ENCODE measurements around the gene SPTY2D1.
"Not testable (repeated sequence)": the region's sequence is repeated elsewhere in the genome, so short reads cannot be mapped to it uniquely, and the experiment has no call there.

The SPTY2D1 gene

GRCh38 chr11:18665353-18665872 is 31.3 kb upstream of the SPTY2D1 start:
- H3K27me3 ChIP-seq (ENCODE audit: insufficient read depth, low read length), result peaks cover 14% of the 10 kb centered on the region
- not testable (repeated sequence) for H3K27ac ChIP-seq (ENCODE audit: low read depth, low read length); H3K36me3 ChIP-seq (ENCODE audit: insufficient read depth, low read length); H3K79me2 ChIP-seq (ENCODE audit: control insufficient read depth, insufficient read depth, low read length, unreplicated experiment); H2AFZ ChIP-seq (ENCODE audit: low read length, unreplicated experiment); H3K4me3 ChIP-seq (ENCODE audit: low read depth, low read length); H3K4me1 ChIP-seq (ENCODE audit: control insufficient read depth, insufficient read depth, low read length, unreplicated experiment)

- H2AFZ ChIP-seq (ENCODE audit: low read length, unreplicated experiment), result no peak overlapping the region
- H3K79me2 ChIP-seq (ENCODE audit: control insufficient read depth, insufficient read depth, low read length, unreplicated experiment), result no peaks in the 10 kb centered on the region
- H3K4me1 ChIP-seq (ENCODE audit: control insufficient read depth, insufficient read depth, low read length, unreplicated experiment), result no peaks in the 10 kb centered on the region
- H3K36me3 ChIP-seq (ENCODE audit: insufficient read depth, low read length), result no peaks in the 10 kb centered on the region
- peaks cover 22% of the 10 kb centered on the region for H3K27me3 ChIP-seq (ENCODE audit: insufficient read depth, low read length)
- H3K27ac ChIP-seq (ENCODE audit: low read depth, low read length), result no peak overlapping the region
- H3K4me3 ChIP-seq (ENCODE audit: low read depth, low read length), result no peak overlapping the region
Observed at GRCh38 chr11:18657673-18658072, 23.5 kb upstream of the SPTY2D1 start.

- H3K4me3 ChIP-seq (ENCODE audit: low read depth, low read length), result no peak overlapping the region
- no peaks in the 10 kb centered on the region for H3K4me1 ChIP-seq (ENCODE audit: control insufficient read depth, insufficient read depth, low read length, unreplicated experiment)
- H3K36me3 ChIP-seq (ENCODE audit: insufficient read depth, low read length), result no peaks in the 10 kb centered on the region
- H3K79me2 ChIP-seq (ENCODE audit: control insufficient read depth, insufficient read depth, low read length, unreplicated experiment), result no peaks in the 10 kb centered on the region
- H3K27me3 ChIP-seq (ENCODE audit: insufficient read depth, low read length), result no peaks in the 10 kb centered on the region
- no peak overlapping the region for H3K27ac ChIP-seq (ENCODE audit: low read depth, low read length)
- H2AFZ ChIP-seq (ENCODE audit: low read length, unreplicated experiment), result peak overlapping the region; percentile 31
Observed at GRCh38 chr11:18650859-18651557, 16.9 kb upstream of the SPTY2D1 start.

GRCh38 chr11:18650353-18650752 is 16.2 kb upstream of the SPTY2D1 start:
- Histone ChIP-seq H3K4me3 (ENCODE audit: low read depth, low read length) (no peak overlapping the region), H2AFZ (ENCODE audit: low read length, unreplicated experiment) (peak overlapping the region; percentile 3), H3K27me3 (ENCODE audit: insufficient read depth, low read length) (no peaks in the 10 kb centered on the region), H3K4me1 (ENCODE audit: control insufficient read depth, insufficient read depth, low read length, unreplicated experiment) (no peaks in the 10 kb centered on the region), H3K79me2 (ENCODE audit: control insufficient read depth, insufficient read depth, low read length, unreplicated experiment) (no peaks in the 10 kb centered on the region), H3K36me3 (ENCODE audit: insufficient read depth, low read length) (no peaks in the 10 kb centered on the region), H3K27ac (ENCODE audit: low read depth, low read length) (no peak overlapping the region)

- not testable (repeated sequence) for H3K79me2 ChIP-seq (ENCODE audit: control insufficient read depth, insufficient read depth, low read length, unreplicated experiment); H3K4me1 ChIP-seq (ENCODE audit: control insufficient read depth, insufficient read depth, low read length, unreplicated experiment)
Observed at GRCh38 chr11:18643034-18643433, 8.9 kb upstream of the SPTY2D1 start.

GRCh38 chr11:18641677-18642076 is 7.5 kb upstream of the SPTY2D1 start:
- Histone ChIP-seq H3K36me3 (ENCODE audit: insufficient read depth, low read length) (no peaks in the 10 kb centered on the region), H3K27ac (ENCODE audit: low read depth, low read length) (no peak overlapping the region), H3K4me3 (ENCODE audit: low read depth, low read length) (no peak overlapping the region), H3K79me2 (ENCODE audit: control insufficient read depth, insufficient read depth, low read length, unreplicated experiment) (no peaks in the 10 kb centered on the region), H3K27me3 (ENCODE audit: insufficient read depth, low read length) (peaks cover 27% of the 10 kb centered on the region), H2AFZ (ENCODE audit: low read length, unreplicated experiment) (no peak overlapping the region), H3K4me1 (ENCODE audit: control insufficient read depth, insufficient read depth, low read length, unreplicated experiment) (no peaks in the 10 kb centered on the region)

More at GRCh38 chr11:18643034-18643433, 8.9 kb upstream of the SPTY2D1 start:
- H3K4me3 ChIP-seq (ENCODE audit: low read depth, low read length); H3K36me3 ChIP-seq (ENCODE audit: insufficient read depth, low read length); H2AFZ ChIP-seq (ENCODE audit: low read length, unreplicated experiment); H3K27ac ChIP-seq (ENCODE audit: low read depth, low read length): not testable (repeated sequence)
- peaks cover 27% of the 10 kb centered on the region for H3K27me3 ChIP-seq (ENCODE audit: insufficient read depth, low read length)

- peak overlapping the region; percentile 98 for H3K4me3 ChIP-seq (ENCODE audit: low read depth, low read length)
- H3K36me3 ChIP-seq (ENCODE audit: insufficient read depth, low read length), result no peaks in the 10 kb centered on the region
- H3K4me1 ChIP-seq (ENCODE audit: control insufficient read depth, insufficient read depth, low read length, unreplicated experiment), result peaks cover 8% of the 10 kb centered on the region
- peak overlapping the region; percentile 60 for H3K27ac ChIP-seq (ENCODE audit: low read depth, low read length)
- H3K27me3 ChIP-seq (ENCODE audit: insufficient read depth, low read length), result no peaks in the 10 kb centered on the region
- peak overlapping the region; percentile 89 for H2AFZ ChIP-seq (ENCODE audit: low read length, unreplicated experiment)
- peaks cover 47% of the 10 kb centered on the region for H3K79me2 ChIP-seq (ENCODE audit: control insufficient read depth, insufficient read depth, low read length, unreplicated experiment)
Observed at GRCh38 chr11:18633256-18634139, 644 bp downstream of the SPTY2D1 start.

- H3K36me3 ChIP-seq (ENCODE audit: insufficient read depth, low read length), result no peaks in the 10 kb centered on the region
- no peaks in the 10 kb centered on the region for H3K27me3 ChIP-seq (ENCODE audit: insufficient read depth, low read length)
- H3K79me2 ChIP-seq (ENCODE audit: control insufficient read depth, insufficient read depth, low read length, unreplicated experiment), result peaks cover 53% of the 10 kb centered on the region
- H3K27ac ChIP-seq (ENCODE audit: low read depth, low read length), result no peak overlapping the region
- peaks cover 8% of the 10 kb centered on the region for H3K4me1 ChIP-seq (ENCODE audit: control insufficient read depth, insufficient read depth, low read length, unreplicated experiment)
- H3K4me3 ChIP-seq (ENCODE audit: low read depth, low read length), result peak overlapping the region; percentile 98
- H2AFZ ChIP-seq (ENCODE audit: low read length, unreplicated experiment), result no peak overlapping the region
Observed at GRCh38 chr11:18632841-18633240, 1.3 kb downstream of the SPTY2D1 start.

GRCh38 chr11:18624161-18624560 is 10.0 kb downstream of the SPTY2D1 start:
- Histone ChIP-seq H3K4me1 (ENCODE audit: control insufficient read depth, insufficient read depth, low read length, unreplicated experiment) (peaks cover under 1% of the 10 kb centered on the region), H3K27ac (ENCODE audit: low read depth, low read length) (no peak overlapping the region), H3K27me3 (ENCODE audit: insufficient read depth, low read length) (no peaks in the 10 kb centered on the region), H3K79me2 (ENCODE audit: control insufficient read depth, insufficient read depth, low read length, unreplicated experiment) (peaks cover 84% of the 10 kb centered on the region), H3K36me3 (ENCODE audit: insufficient read depth, low read length) (no peaks in the 10 kb centered on the region), H2AFZ (ENCODE audit: low read length, unreplicated experiment) (no peak overlapping the region), H3K4me3 (ENCODE audit: low read depth, low read length) (no peak overlapping the region)

GRCh38 chr11:18623707-18624106 is 10.4 kb downstream of the SPTY2D1 start:
- no peak overlapping the region for H3K4me3 ChIP-seq (ENCODE audit: low read depth, low read length)
- no peak overlapping the region for H2AFZ ChIP-seq (ENCODE audit: low read length, unreplicated experiment)
- H3K36me3 ChIP-seq (ENCODE audit: insufficient read depth, low read length), result no peaks in the 10 kb centered on the region
- H3K27ac ChIP-seq (ENCODE audit: low read depth, low read length), result no peak overlapping the region
- H3K79me2 ChIP-seq (ENCODE audit: control insufficient read depth, insufficient read depth, low read length, unreplicated experiment), result peaks cover 84% of the 10 kb centered on the region
- peaks cover 5% of the 10 kb centered on the region for H3K4me1 ChIP-seq (ENCODE audit: control insufficient read depth, insufficient read depth, low read length, unreplicated experiment)
- no peaks in the 10 kb centered on the region for H3K27me3 ChIP-seq (ENCODE audit: insufficient read depth, low read length)

Data from ACC112 (cell line).